HFFc6 (cell line): Measurements from ENCODE around the gene CPEB1. TPM values are rescaled to one million over a fixed set of nuclear protein-coding genes. Genes with fewer than 3 reads are reported as not detected.

Source experiments
- DNase-seq: peaks from one replicate; pipeline ENCODE4 v3.0.0-alpha.2; 2018
- H3K27ac Mint-ChIP-seq: 2 replicates; pipeline ENCODE4 v1.8.0; 2020; ENCODE audit warnings: mild to moderate bottlenecking, mixed read lengths
- H3K27me3 Mint-ChIP-seq: 2 replicates; pipeline ENCODE4 v1.8.0; 2021; ENCODE audit warnings: mild to moderate bottlenecking, moderate library complexity, mixed read lengths; ENCODE audit not compliant: insufficient read depth
- H3K36me3 Mint-ChIP-seq: 2 replicates; pipeline ENCODE4 v1.8.0; 2021; ENCODE audit warnings: low read depth, mixed read lengths
- H3K4me1 Mint-ChIP-seq: 2 replicates; pipeline ENCODE4 v1.8.0; 2020; ENCODE audit warnings: low read depth, mixed read lengths
- H3K4me3 Mint-ChIP-seq: 2 replicates; pipeline ENCODE4 v1.8.0; 2020; ENCODE audit warnings: mild to moderate bottlenecking, moderate library complexity, mixed read lengths
- H3K9me3 Mint-ChIP-seq: 2 replicates; pipeline ENCODE4 v1.8.0; 2020; ENCODE audit warnings: mild to moderate bottlenecking, mixed read lengths
- CTCF ChIP-seq: fragments of 200-600 bp; sonication (generic); IDR thresholded peaks from 2 replicates; pipeline ENCODE4 v1.5.0; 2021; ENCODE audit warnings: antibody characterized with exemption, mild to moderate bottlenecking
- total RNA-seq, 6 experiments: library from RNA; stranded (reverse); fragmentation: NEBNext Ultra II Directional; extraction: Animal tissue kit (Norgen Biotek cat#: 25700); gene quantifications; 2 replicates in 1 of 6; 3 replicates in 5 of 6; pipeline ENCODE4 v1.2.3, GENCODE V29; 2021

The CPEB1 gene
- total RNA-seq, 6 experiments from 2014 or later = 4.3 to 6.8 (median 5.6) TPM

GRCh38 chr15:82545478-82545877 lies 101.7 kb downstream of the CPEB1 start:
- no peak overlapping the region for H3K4me3 Mint-ChIP-seq
- DNase-seq = no peak
- H3K27ac Mint-ChIP-seq = no peak overlapping the region
- no peak for TF ChIP-seq CTCF
- peaks cover 17% of the 10 kb centered on the region for H3K4me1 Mint-ChIP-seq
- peaks cover 1% of the 10 kb centered on the region; the same call in 1 of the 2 replicates for H3K27me3 Mint-ChIP-seq
- H3K9me3 Mint-ChIP-seq = no peaks in the 10 kb centered on the region
- H3K36me3 Mint-ChIP-seq = peaks cover 8% of the 10 kb centered on the region; the same call in 1 of the 2 replicates

GRCh38 chr15:82545002-82545401 lies 102.2 kb downstream of the CPEB1 start:
- Mint-ChIP-seq H3K4me1 (peaks cover 17% of the 10 kb centered on the region), H3K9me3 (no peaks in the 10 kb centered on the region), H3K4me3 (no peak overlapping the region), H3K27me3 (peaks cover 4% of the 10 kb centered on the region), H3K36me3 (peaks cover 9% of the 10 kb centered on the region), H3K27ac (no peak overlapping the region)
- DNase-seq = no peak
- TF ChIP-seq CTCF = no peak

- peaks cover 8% of the 10 kb centered on the region for H3K27me3 Mint-ChIP-seq
- H3K9me3 Mint-ChIP-seq = no peaks in the 10 kb centered on the region
- DNase-seq = no peak
- TF ChIP-seq CTCF = no peak
- peaks cover 17% of the 10 kb centered on the region for H3K4me1 Mint-ChIP-seq
- H3K36me3 Mint-ChIP-seq = peaks cover 15% of the 10 kb centered on the region
- no peak overlapping the region for H3K4me3 Mint-ChIP-seq
- no peak overlapping the region for H3K27ac Mint-ChIP-seq
Observed at GRCh38 chr15:82544431-82544830, 102.7 kb downstream of the CPEB1 start.

- Mint-ChIP-seq H3K9me3 (no peaks in the 10 kb centered on the region), H3K4me1 (peaks cover 29% of the 10 kb centered on the region), H3K27ac (peak overlapping the region; percentile 43), H3K36me3 (peaks cover 24% of the 10 kb centered on the region), H3K27me3 (peaks cover 11% of the 10 kb centered on the region), H3K4me3 (no peak overlapping the region)
- TF ChIP-seq CTCF = no peak
- peak; percentile 39 for DNase-seq
Observed at GRCh38 chr15:82543160-82543559, 104.0 kb downstream of the CPEB1 start.

GRCh38 chr15:82540984-82541431 lies 106.2 kb downstream of the CPEB1 start:
- peaks cover 46% of the 10 kb centered on the region for H3K36me3 Mint-ChIP-seq
- peak overlapping the region; percentile 100 for H3K4me3 Mint-ChIP-seq
- peak overlapping the region; percentile 98 for H3K27ac Mint-ChIP-seq
- peaks cover 13% of the 10 kb centered on the region for H3K27me3 Mint-ChIP-seq
- no peaks in the 10 kb centered on the region for H3K9me3 Mint-ChIP-seq
- no peak for DNase-seq
- no peak for TF ChIP-seq CTCF
- H3K4me1 Mint-ChIP-seq = peaks cover 49% of the 10 kb centered on the region
